Stimulated activated naive CD4-positive, alpha-beta T cell treated with Interleukin-2 at 50 U/mL for 16 hours (primary cell): ENCODE measurements around the gene PALLD.
"Not testable (repeated sequence)": the region's sequence is repeated elsewhere in the genome, so short reads cannot be mapped to it uniquely, and the experiment has no call there.

Experiments used
- DNase-seq: peaks from one replicate; lab custom pipeline; 2025; lab: John Stamatoyannopoulos, UW

PALLD gene

GRCh38 chr4:168491563-168491962 lies 5.3 kb upstream of the PALLD start:
- no peak for DNase-seq

- no peak for DNase-seq
These were observed 1.4 kb downstream of the PALLD start for GRCh38 chr4:168498251-168498650.

- DNase-seq, result no peak
These were observed 2.4 kb downstream of the PALLD start for GRCh38 chr4:168499241-168499640.

- no peak for DNase-seq
These were observed 4.6 kb downstream of the PALLD start for GRCh38 chr4:168501407-168501806.

- no peak for DNase-seq
These were observed 6.0 kb downstream of the PALLD start for GRCh38 chr4:168502861-168503260.

GRCh38 chr4:168503652-168504362 lies 7.0 kb downstream of the PALLD start:
- DNase-seq, result no peak

- no peak for DNase-seq
These were observed 7.7 kb downstream of the PALLD start for GRCh38 chr4:168504526-168504925.

- DNase-seq, result no peak
These were observed 9.2 kb downstream of the PALLD start for GRCh38 chr4:168506014-168506413.

GRCh38 chr4:168507178-168507815 lies 10.4 kb downstream of the PALLD start:
- no peak for DNase-seq

- no peak for DNase-seq
These were observed 11.8 kb downstream of the PALLD start for GRCh38 chr4:168508683-168509082.

GRCh38 chr4:168509786-168510185 lies 12.9 kb downstream of the PALLD start:
- DNase-seq, result peak; percentile 3

- DNase-seq, result peak; percentile 54
These were observed 15.1 kb downstream of the PALLD start for GRCh38 chr4:168511780-168512489.

- not testable (repeated sequence) for DNase-seq
These were observed 17.0 kb downstream of the PALLD start for GRCh38 chr4:168513826-168514225.

GRCh38 chr4:168514249-168514852 lies 17.5 kb downstream of the PALLD start:
- no peak for DNase-seq

- no peak for DNase-seq
These were observed 18.6 kb downstream of the PALLD start for GRCh38 chr4:168515222-168516011.

GRCh38 chr4:168516841-168517240 lies 20.0 kb downstream of the PALLD start:
- no peak for DNase-seq

GRCh38 chr4:168519576-168519975 lies 22.7 kb downstream of the PALLD start:
- DNase-seq, result no peak

- no peak for DNase-seq
These were observed 24.9 kb downstream of the PALLD start for GRCh38 chr4:168521721-168522120.

GRCh38 chr4:168522356-168522755 lies 25.5 kb downstream of the PALLD start:
- DNase-seq, result no peak

- DNase-seq, result no peak
These were observed 26.1 kb downstream of the PALLD start for GRCh38 chr4:168522829-168523489.

GRCh38 chr4:168524006-168524405 lies 27.2 kb downstream of the PALLD start:
- no peak for DNase-seq
